Neural cell (in vitro differentiated cells): ENCODE data around the gene OR5C1.

Source experiments
- EP300 ChIP-seq: fragments of 450-650 bp; conservative IDR thresholded peaks from 2 replicates; pipeline ENCODE4 v1.6.1; 2014; ENCODE audit warnings: antibody characterized with exemption, mild to moderate bottlenecking, moderate library complexity; ENCODE audit not compliant: poor library complexity, severe bottlenecking
- EZH2 ChIP-seq: fragments of 200-600, 300-800 bp; shearing (Covaris generic), sonication (generic); IDR thresholded peaks from 2 replicates; pipeline ENCODE4 v1.6.1; 2014; ENCODE audit warnings: antibody characterized with exemption, low read length, borderline replicate concordance, mild to moderate bottlenecking; ENCODE audit not compliant: insufficient read depth, poor library complexity, severe bottlenecking
- POLR2AphosphoS5 ChIP-seq: IDR thresholded peaks from 2 replicates; pipeline ENCODE4 v1.6.1; 2012
- RAD21 ChIP-seq: fragments of 450-650 bp; conservative IDR thresholded peaks from 2 replicates; pipeline ENCODE4 v1.6.1; 2014; ENCODE audit warnings: antibody characterized with exemption, mild to moderate bottlenecking, moderate library complexity
- SMC3 ChIP-seq: fragments of 450-650 bp; conservative IDR thresholded peaks from 2 replicates; pipeline ENCODE4 v1.6.1; 2014; ENCODE audit warnings: antibody characterized with exemption, mild to moderate bottlenecking, moderate library complexity; ENCODE audit not compliant: poor library complexity
- TAF1 ChIP-seq: IDR thresholded peaks from 2 replicates; pipeline ENCODE4 v1.6.1; 2012; ENCODE audit warnings: low read depth
- TF ChIP-seq, protein P1 (sequence below): fragments of 450-650 bp; IDR thresholded peaks from 2 replicates; pipeline ENCODE4 v1.5.1; 2014; ENCODE audit warnings: antibody characterized with exemption, mild to moderate bottlenecking, moderate library complexity; ENCODE audit not compliant: poor library complexity, severe bottlenecking
- TF ChIP-seq, protein P2 (sequence below): IDR thresholded peaks from 2 replicates; pipeline ENCODE4 v1.6.1; 2012; ENCODE audit warnings: borderline replicate concordance

DNA sequence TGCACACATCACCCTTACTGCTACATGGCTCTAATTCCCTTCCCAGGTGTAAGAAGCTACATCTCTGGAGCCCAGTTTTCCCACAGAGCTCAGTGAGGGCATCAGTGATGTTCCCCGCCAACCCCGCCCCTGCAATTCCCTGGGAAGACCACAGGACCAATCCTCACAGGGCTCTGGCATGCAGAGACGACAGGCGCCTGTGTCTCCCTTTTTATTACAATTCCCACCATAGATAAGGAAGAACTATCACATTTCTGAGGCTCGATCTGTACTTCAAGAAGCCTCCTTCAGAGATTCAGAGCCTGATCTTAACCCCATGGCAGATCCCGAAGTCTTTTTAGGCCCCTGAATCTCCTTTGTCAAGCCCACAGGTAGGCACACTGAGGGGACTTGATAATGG, 46.7 kb upstream of the OR5C1 start, which contains the start of gene OR1L6:
- no peak for TF ChIP-seq EP300
- TF ChIP-seq RAD21 = no peak
- TF ChIP-seq, protein P1, sequence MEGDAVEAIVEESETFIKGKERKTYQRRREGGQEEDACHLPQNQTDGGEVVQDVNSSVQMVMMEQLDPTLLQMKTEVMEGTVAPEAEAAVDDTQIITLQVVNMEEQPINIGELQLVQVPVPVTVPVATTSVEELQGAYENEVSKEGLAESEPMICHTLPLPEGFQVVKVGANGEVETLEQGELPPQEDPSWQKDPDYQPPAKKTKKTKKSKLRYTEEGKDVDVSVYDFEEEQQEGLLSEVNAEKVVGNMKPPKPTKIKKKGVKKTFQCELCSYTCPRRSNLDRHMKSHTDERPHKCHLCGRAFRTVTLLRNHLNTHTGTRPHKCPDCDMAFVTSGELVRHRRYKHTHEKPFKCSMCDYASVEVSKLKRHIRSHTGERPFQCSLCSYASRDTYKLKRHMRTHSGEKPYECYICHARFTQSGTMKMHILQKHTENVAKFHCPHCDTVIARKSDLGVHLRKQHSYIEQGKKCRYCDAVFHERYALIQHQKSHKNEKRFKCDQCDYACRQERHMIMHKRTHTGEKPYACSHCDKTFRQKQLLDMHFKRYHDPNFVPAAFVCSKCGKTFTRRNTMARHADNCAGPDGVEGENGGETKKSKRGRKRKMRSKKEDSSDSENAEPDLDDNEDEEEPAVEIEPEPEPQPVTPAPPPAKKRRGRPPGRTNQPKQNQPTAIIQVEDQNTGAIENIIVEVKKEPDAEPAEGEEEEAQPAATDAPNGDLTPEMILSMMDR = no peak
- no peak for TF ChIP-seq POLR2AphosphoS5
- no peak for TF ChIP-seq TAF1
- no peak for TF ChIP-seq SMC3
- no peak for TF ChIP-seq EZH2
- TF ChIP-seq, protein P2, sequence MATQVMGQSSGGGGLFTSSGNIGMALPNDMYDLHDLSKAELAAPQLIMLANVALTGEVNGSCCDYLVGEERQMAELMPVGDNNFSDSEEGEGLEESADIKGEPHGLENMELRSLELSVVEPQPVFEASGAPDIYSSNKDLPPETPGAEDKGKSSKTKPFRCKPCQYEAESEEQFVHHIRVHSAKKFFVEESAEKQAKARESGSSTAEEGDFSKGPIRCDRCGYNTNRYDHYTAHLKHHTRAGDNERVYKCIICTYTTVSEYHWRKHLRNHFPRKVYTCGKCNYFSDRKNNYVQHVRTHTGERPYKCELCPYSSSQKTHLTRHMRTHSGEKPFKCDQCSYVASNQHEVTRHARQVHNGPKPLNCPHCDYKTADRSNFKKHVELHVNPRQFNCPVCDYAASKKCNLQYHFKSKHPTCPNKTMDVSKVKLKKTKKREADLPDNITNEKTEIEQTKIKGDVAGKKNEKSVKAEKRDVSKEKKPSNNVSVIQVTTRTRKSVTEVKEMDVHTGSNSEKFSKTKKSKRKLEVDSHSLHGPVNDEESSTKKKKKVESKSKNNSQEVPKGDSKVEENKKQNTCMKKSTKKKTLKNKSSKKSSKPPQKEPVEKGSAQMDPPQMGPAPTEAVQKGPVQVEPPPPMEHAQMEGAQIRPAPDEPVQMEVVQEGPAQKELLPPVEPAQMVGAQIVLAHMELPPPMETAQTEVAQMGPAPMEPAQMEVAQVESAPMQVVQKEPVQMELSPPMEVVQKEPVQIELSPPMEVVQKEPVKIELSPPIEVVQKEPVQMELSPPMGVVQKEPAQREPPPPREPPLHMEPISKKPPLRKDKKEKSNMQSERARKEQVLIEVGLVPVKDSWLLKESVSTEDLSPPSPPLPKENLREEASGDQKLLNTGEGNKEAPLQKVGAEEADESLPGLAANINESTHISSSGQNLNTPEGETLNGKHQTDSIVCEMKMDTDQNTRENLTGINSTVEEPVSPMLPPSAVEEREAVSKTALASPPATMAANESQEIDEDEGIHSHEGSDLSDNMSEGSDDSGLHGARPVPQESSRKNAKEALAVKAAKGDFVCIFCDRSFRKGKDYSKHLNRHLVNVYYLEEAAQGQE = no peak
